Measurements from ENCODE around the gene UBL3.

- no peak for TF ChIP-seq CTCF (IDR thresholded peaks at IDR 0.05; ENCODE audit: low read depth, low read length)
- TF ChIP-seq POLR2A (IDR thresholded peaks at IDR 0.05; ENCODE audit: extremely low read depth, insufficient read length): no peak
- TF ChIP-seq MAX (IDR thresholded peaks at IDR 0.05; ENCODE audit: low read depth, low read length): no peak
- no peak for TF ChIP-seq MYC (IDR thresholded peaks at IDR 0.05; ENCODE audit: low read depth, low read length)
Observed at GRCh38 chr13:29887686-29888085, 37.3 kb upstream of the UBL3 start.
